Keratinocyte (primary cell): ENCODE measurements around the gene PARVA. TPM values are rescaled to one million over a fixed set of nuclear protein-coding genes. Genes with fewer than 3 reads are reported as not detected.
A peak's percentile ranks its signal among the peaks of the same experiment; 100 is the strongest.

Source experiments
- DNase-seq: peaks from one replicate; pipeline ENCODE4 v3.0.0-alpha.2; 2011; ENCODE audit warnings: low read depth, missing footprints, low spot score
- FAIRE-seq: peaks from 2 replicates; lab custom pipeline; 2011; peaks lifted over from hg19 to GRCh38; lab: Jason Lieb, UNC
- H2AFZ ChIP-seq: 2 replicates; pipeline ENCODE4 v1.6.0; 2012; ENCODE audit warnings: low read length, control low read depth, inconsistent platforms; ENCODE audit not compliant: control insufficient read depth
- H3K27ac ChIP-seq: 2 replicates; pipeline ENCODE4 v1.5.1; 2011; ENCODE audit warnings: low read length; ENCODE audit not compliant: control insufficient read depth, insufficient read depth
- H3K27me3 ChIP-seq: 3 replicates; pipeline ENCODE4 v1.6.0; 2011; ENCODE audit warnings: low read length; ENCODE audit not compliant: control insufficient read depth, insufficient read depth; ENCODE audit errors: extremely low read depth
- H3K36me3 ChIP-seq, 2 experiments: 2 replicates in 1 of 2; 3 replicates in 1 of 2; pipeline ENCODE4 v1.5.1; 2011; ENCODE audit warnings: low read length in 2 of 2, mild to moderate bottlenecking in 1 of 2; ENCODE audit not compliant: control insufficient read depth in 2 of 2, insufficient read depth in 2 of 2; ENCODE audit errors: extremely low read depth in 1 of 2
- H3K4me1 ChIP-seq: 3 replicates; pipeline ENCODE4 v1.5.1; 2011; ENCODE audit warnings: low read length; ENCODE audit not compliant: control insufficient read depth, insufficient read depth; ENCODE audit errors: extremely low read depth
- H3K4me2 ChIP-seq: 3 replicates; pipeline ENCODE4 v1.6.0; 2011; ENCODE audit warnings: low read depth, low read length; ENCODE audit not compliant: control insufficient read depth, insufficient read depth; ENCODE audit errors: extremely low read depth
- H3K4me3 ChIP-seq, 3 experiments: fragments of 200-600 bp in 1 of 3; sonication (generic) in 1 of 3; 2 replicates in 2 of 3; 3 replicates in 1 of 3; pipeline ENCODE4 v1.5.1; 2011 to 2016; ENCODE audit warnings: low read length in 3 of 3, mild to moderate bottlenecking in 3 of 3, control low read depth in 2 of 3, inconsistent platforms in 1 of 3, low read depth in 1 of 3, mixed read lengths in 1 of 3, mixed run types in 1 of 3, moderate library complexity in 1 of 3; ENCODE audit not compliant: control insufficient read depth in 2 of 3, insufficient read depth in 2 of 3; ENCODE audit errors: extremely low read depth in 1 of 3
- H3K79me2 ChIP-seq: 2 replicates; pipeline ENCODE4 v1.6.0; 2012; ENCODE audit warnings: low read length; ENCODE audit not compliant: control insufficient read depth, insufficient read depth
- H3K9ac ChIP-seq: 3 replicates; pipeline ENCODE4 v1.6.0; 2011; ENCODE audit warnings: low read length; ENCODE audit not compliant: control insufficient read depth, insufficient read depth; ENCODE audit errors: extremely low read depth
- H3K9me1 ChIP-seq: 3 replicates; pipeline ENCODE4 v1.6.0; 2011; ENCODE audit warnings: low read length; ENCODE audit not compliant: control insufficient read depth, insufficient read depth; ENCODE audit errors: extremely low read depth
- H3K9me3 ChIP-seq: 2 replicates; pipeline ENCODE4 v1.5.1; 2012; ENCODE audit warnings: low read depth, low read length; ENCODE audit not compliant: control insufficient read depth
- H4K20me1 ChIP-seq: 3 replicates; pipeline ENCODE4 v1.6.0; 2011; ENCODE audit warnings: low read length; ENCODE audit not compliant: control insufficient read depth, insufficient read depth; ENCODE audit errors: extremely low read depth
- CTCF ChIP-seq, 3 experiments: IDR thresholded peaks in 1 of 3; conservative IDR thresholded peaks in 1 of 3; optimal IDR thresholded peaks in 1 of 3; 2 replicates in 2 of 3; 3 replicates in 1 of 3; pipeline versions ENCODE3 to v1.5.1; 2011; ENCODE audit warnings: low read length in 3 of 3, mild to moderate bottlenecking in 3 of 3, moderate library complexity in 2 of 3, control low read depth in 1 of 3, inconsistent platforms in 1 of 3; ENCODE audit not compliant: insufficient read depth in 2 of 3; ENCODE audit errors: extremely low read depth in 1 of 3
- EZH2 ChIP-seq: IDR thresholded peaks from one replicate; pipeline ENCODE4 v1.6.1; 2012; ENCODE audit warnings: inconsistent platforms, mild to moderate bottlenecking, low read length, moderate library complexity
- dilution Hi-C: fragments of 300-500 bp; cut with MboI; formaldehyde crosslinking; loops from one replicate; pipeline ENCODE4 v1.7.0; 2020; ENCODE audit warnings: low sequenced_read_pairs; ENCODE audit not compliant: extremely low pct_ligation_motif_present
- polyA plus RNA-seq, 5 experiments: library from polyadenylated mRNA; depleted of rRNA in 3 of 5; stranded (reverse) in 3 of 5; stranded (forward) in 1 of 5; unstranded in 1 of 5; fragments of >200 nt; gene quantifications; 1 replicate in 1 of 5; 2 replicates in 3 of 5; 3 replicates in 1 of 5; pipeline versions ENCODE4 v1.2.1 to v1.2.3, GENCODE V29; 2011 to 2012; ENCODE audit warnings: missing spikeins in 2 of 5, low read depth in 1 of 5, low replicate concordance in 1 of 5

Gene PARVA
- polyA plus RNA-seq, 1 donor (not counting 4 experiments of a cell fraction or from before 2014, with no cell fraction given): 28.9 TPM

DNA sequence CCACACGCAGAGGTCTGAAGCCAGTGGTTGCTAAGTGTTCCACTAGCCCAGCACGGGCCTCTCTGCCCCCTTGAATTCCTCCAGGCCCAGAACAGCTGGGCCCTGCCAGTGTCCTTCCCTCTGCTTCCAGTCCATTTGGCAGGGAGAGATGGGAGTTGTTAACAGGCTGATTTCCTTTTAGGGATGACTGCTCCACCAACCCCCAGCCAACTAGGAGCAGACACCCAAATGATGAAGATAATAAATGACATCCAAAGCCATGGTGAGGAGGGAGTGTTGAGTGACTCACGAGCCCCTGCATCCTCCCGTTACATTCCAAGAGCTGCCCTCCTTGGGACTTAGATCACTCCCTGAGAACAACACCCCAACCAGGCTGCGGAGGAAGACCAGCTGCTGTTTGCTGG, 20.6 kb downstream of the PARVA start:
- no peaks in the 10 kb centered on the region for H3K9me3 ChIP-seq
- DNase-seq: no peak
- no peak overlapping the region for H3K4me3 ChIP-seq
- peak; percentile 73 for FAIRE-seq
- peaks cover 20% of the 10 kb centered on the region for H3K4me1 ChIP-seq
- H3K27ac ChIP-seq: no peak overlapping the region
- dilution Hi-C loops: no loop called here
- H3K9ac ChIP-seq: no peak overlapping the region
- H3K4me2 ChIP-seq: no peak overlapping the region
- H2AFZ ChIP-seq: no peak overlapping the region
- no peaks in the 10 kb centered on the region for H3K27me3 ChIP-seq
- peaks cover 14% of the 10 kb centered on the region for H3K79me2 ChIP-seq
- H3K9me1 ChIP-seq: no peaks in the 10 kb centered on the region
- no peaks in the 10 kb centered on the region for H3K36me3 ChIP-seq
- TF ChIP-seq EZH2: no peak
- no peak for TF ChIP-seq CTCF (optimal IDR thresholded peaks at IDR 0.05 in 1 of 3, IDR thresholded peaks at IDR 0.05 in 1 of 3, conservative IDR thresholded peaks at IDR 0.05 in 1 of 3; ENCODE audit: extremely low read depth in 1 of 3, insufficient read depth in 2 of 3, low read length in 3 of 3)
- no peaks in the 10 kb centered on the region for H4K20me1 ChIP-seq

- Histone ChIP-seq H3K9me1 (no peaks in the 10 kb centered on the region), H3K36me3 (no peaks in the 10 kb centered on the region), H3K27ac (no peak overlapping the region), H3K4me3 (no peak overlapping the region), H3K27me3 (no peaks in the 10 kb centered on the region), H2AFZ (no peak overlapping the region), H3K4me1 (peaks cover 11% of the 10 kb centered on the region), H3K79me2 (peaks cover 7% of the 10 kb centered on the region), H3K9ac (no peak overlapping the region), H3K4me2 (no peak overlapping the region), H4K20me1 (no peaks in the 10 kb centered on the region), H3K9me3 (no peaks in the 10 kb centered on the region)
- no peak for DNase-seq
- no peak for TF ChIP-seq EZH2
- TF ChIP-seq CTCF (optimal IDR thresholded peaks at IDR 0.05 in 1 of 3, IDR thresholded peaks at IDR 0.05 in 1 of 3, conservative IDR thresholded peaks at IDR 0.05 in 1 of 3; ENCODE audit: extremely low read depth in 1 of 3, insufficient read depth in 2 of 3, low read length in 3 of 3): no peak
- dilution Hi-C loops: no loop called here
- FAIRE-seq: no peak
These were observed 22.0 kb downstream of the PARVA start for GRCh38 chr11:12399355-12399754.
